ENCODE results near the gene TMEM115.

TMEM115 gene

GRCh38 chr3:50375258-50375931, 16.1 kb upstream of the TMEM115 start:
- ChIA-PET CTCF (interaction anchor here (0.5 to 1.2 kb wide), 2 partner anchors 14 to 334 kb away, joined by 3 to 4 read pairs; no protein-coding TSS in a partner anchor), POLR2A (no interaction called here)
- H3K9me3 ChIP-seq (ENCODE audit: control insufficient read depth, insufficient read depth, low read depth, low read length): no peaks in the 10 kb centered on the region
- no peaks in the 10 kb centered on the region for H3K4me1 ChIP-seq (ENCODE audit: control insufficient read depth, insufficient read depth, low read length)
- no peak overlapping the region for H3K4me3 ChIP-seq (ENCODE audit: low read depth, low read length)
- TF ChIP-seq IKZF3 (tag by site-specific recombination; IDR thresholded peaks at IDR 0.05) (no peak), ZNF211 (tag by site-specific recombination; IDR thresholded peaks at IDR 0.05; ENCODE audit: low read depth) (no peak), ZNF335 (tag by site-specific recombination; conservative IDR thresholded peaks at IDR 0.05) (no peak), ZNF521 (tag by site-specific recombination; IDR thresholded peaks at IDR 0.05) (no peak), ZNF274 (IDR thresholded peaks at IDR 0.05; ENCODE audit: low read length) (no peak), ZNF274 (tag by site-specific recombination; IDR thresholded peaks at IDR 0.05; ENCODE audit: borderline replicate concordance) (no peak), ZNF639 (tag by site-specific recombination; IDR thresholded peaks at IDR 0.05) (no peak), RBAK (tag by site-specific recombination; IDR thresholded peaks at IDR 0.05) (no peak), ZNF473 (tag by site-specific recombination; IDR thresholded peaks at IDR 0.05) (no peak), REPIN1 (tag by site-specific recombination; IDR thresholded peaks at IDR 0.05; ENCODE audit: low read depth) (no peak), KLF10 (tag by site-specific recombination; IDR thresholded peaks at IDR 0.05) (no peak), INSM2 (tag by site-specific recombination; IDR thresholded peaks at IDR 0.05) (no peak), ZNF157 (tag by site-specific recombination; IDR thresholded peaks at IDR 0.05) (no peak), ZFP37 (tag by site-specific recombination; IDR thresholded peaks at IDR 0.05) (no peak), ZNF398 (tag by site-specific recombination; IDR thresholded peaks at IDR 0.05) (no peak), ZNF558 (tag by site-specific recombination; IDR thresholded peaks at IDR 0.05) (no peak), ZNF214 (tag by site-specific recombination; IDR thresholded peaks at IDR 0.05; ENCODE audit: borderline replicate concordance) (no peak), ATF2 (tag by site-specific recombination; IDR thresholded peaks at IDR 0.05; ENCODE audit: low read depth) (no peak), SALL2 (tag by site-specific recombination; IDR thresholded peaks at IDR 0.05; ENCODE audit: borderline replicate concordance) (no peak), ZNF302 (tag by site-specific recombination; IDR thresholded peaks at IDR 0.05; ENCODE audit: low read depth) (no peak), ZNF202 (tag by site-specific recombination; IDR thresholded peaks at IDR 0.05; ENCODE audit: borderline replicate concordance) (no peak)
- no peaks in the 10 kb centered on the region for H3K36me3 ChIP-seq (ENCODE audit: control insufficient read depth in 2 of 2, insufficient read depth in 1 of 2, low read length in 2 of 2)
- H3K27ac ChIP-seq (ENCODE audit: extremely low read depth, low read depth, low read length): no peak overlapping the region

All from HEK293 (cell line).